Breast epithelium (tissue), 3 donors: ENCODE data around the gene LGR4.

Experiments
- CTCF ChIP-seq, 3 donors: fragments of 450-650 bp; IDR thresholded peaks; one replicate each; pipeline ENCODE4 v1.5.1; 2016 to 2017; ENCODE audit warnings: antibody characterized with exemption in 3 of 3, mild to moderate bottlenecking in 3 of 3, moderate library complexity in 3 of 3
- POLR2A ChIP-seq: fragments of 450-650 bp; IDR thresholded peaks from one replicate; pipeline ENCODE4 v1.6.1; 2016; ENCODE audit warnings: antibody characterized with exemption, mild to moderate bottlenecking, moderate library complexity

- no peak for TF ChIP-seq POLR2A
- TF ChIP-seq CTCF (IDR thresholded peaks at IDR 0.05): no peak
Measured at GRCh38 chr11:27443746-27444507, 28.7 kb downstream of the LGR4 start.
